ENCODE results near the gene WWOX. TPM values are rescaled to one million over a fixed set of nuclear protein-coding genes. Genes with fewer than 3 reads are reported as not detected.

Gene WWOX
- total RNA-seq, 3 donors from 2014 or later: 11.7 to 18.0 (median 13.8) TPM

DNA sequence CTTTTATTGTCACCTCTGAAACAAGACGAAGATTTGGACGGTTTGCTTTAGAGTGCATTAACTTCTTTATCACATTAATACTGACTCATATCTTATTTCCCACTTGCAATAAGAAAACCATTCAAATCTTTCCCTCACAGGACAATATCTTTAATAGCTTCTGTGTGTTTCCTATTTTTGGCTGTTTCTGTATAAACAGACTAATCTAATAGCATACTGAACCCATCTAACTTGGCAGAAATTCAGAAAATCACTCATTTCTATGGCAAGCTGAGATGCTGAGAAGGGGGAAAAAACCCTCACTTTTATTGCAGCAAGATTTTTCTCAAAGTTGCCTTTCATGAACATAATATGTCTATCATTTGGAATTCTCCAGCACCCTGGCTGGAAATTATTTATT, 524.9 kb downstream of the WWOX start:
- ATAC-seq (no peak), DNase-seq (no peak)
- intact Hi-C loops (cut with DNase I, micrococcal nuclease): no loop called here

GRCh38 chr16:78628461-78629045, 529.1 kb downstream of the WWOX start:
- Histone ChIP-seq H3K4me3 (no peak overlapping the region), H3K9me3 (peaks cover 7% of the 10 kb centered on the region), H3K36me3 (ENCODE audit: low read depth) (no peaks in the 10 kb centered on the region), H3K4me1 (ENCODE audit: low read depth) (no peaks in the 10 kb centered on the region)
- intact Hi-C loops (cut with DNase I, micrococcal nuclease): no loop called here
- ATAC-seq: no peak
- TF ChIP-seq, protein P1, sequence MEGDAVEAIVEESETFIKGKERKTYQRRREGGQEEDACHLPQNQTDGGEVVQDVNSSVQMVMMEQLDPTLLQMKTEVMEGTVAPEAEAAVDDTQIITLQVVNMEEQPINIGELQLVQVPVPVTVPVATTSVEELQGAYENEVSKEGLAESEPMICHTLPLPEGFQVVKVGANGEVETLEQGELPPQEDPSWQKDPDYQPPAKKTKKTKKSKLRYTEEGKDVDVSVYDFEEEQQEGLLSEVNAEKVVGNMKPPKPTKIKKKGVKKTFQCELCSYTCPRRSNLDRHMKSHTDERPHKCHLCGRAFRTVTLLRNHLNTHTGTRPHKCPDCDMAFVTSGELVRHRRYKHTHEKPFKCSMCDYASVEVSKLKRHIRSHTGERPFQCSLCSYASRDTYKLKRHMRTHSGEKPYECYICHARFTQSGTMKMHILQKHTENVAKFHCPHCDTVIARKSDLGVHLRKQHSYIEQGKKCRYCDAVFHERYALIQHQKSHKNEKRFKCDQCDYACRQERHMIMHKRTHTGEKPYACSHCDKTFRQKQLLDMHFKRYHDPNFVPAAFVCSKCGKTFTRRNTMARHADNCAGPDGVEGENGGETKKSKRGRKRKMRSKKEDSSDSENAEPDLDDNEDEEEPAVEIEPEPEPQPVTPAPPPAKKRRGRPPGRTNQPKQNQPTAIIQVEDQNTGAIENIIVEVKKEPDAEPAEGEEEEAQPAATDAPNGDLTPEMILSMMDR (IDR thresholded peaks at IDR 0.05): no peak
- DNase-seq: no peak

More for the DNA sequence above, 524.9 kb downstream of the WWOX start:
- Histone ChIP-seq H3K4me3 (no peak overlapping the region), H3K9me3 (peaks cover 3% of the 10 kb centered on the region), H3K4me1 (ENCODE audit: low read depth) (no peaks in the 10 kb centered on the region), H3K36me3 (ENCODE audit: low read depth) (no peaks in the 10 kb centered on the region)
- TF ChIP-seq, protein P1 (IDR thresholded peaks at IDR 0.05): no peak

DNA sequence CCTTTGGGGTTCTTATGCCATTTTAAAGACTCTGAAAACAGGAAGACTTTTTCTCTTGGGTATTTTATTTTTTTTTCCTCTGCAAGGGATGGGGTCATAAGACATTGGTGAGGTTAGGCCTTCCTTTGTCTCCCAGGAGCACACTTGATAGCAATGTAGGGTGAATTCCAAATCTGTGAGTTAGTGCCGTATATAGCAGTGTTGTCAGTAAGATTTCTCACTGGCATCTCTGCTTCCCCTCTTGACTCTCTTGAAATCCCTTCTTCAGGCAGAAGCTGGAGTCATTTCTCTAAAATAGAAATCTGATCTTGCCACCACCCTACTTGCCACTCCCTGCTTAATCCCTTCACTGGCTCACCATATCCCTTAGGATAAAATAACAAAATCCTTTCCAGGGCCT, 529.7 kb downstream of the WWOX start:
- Histone ChIP-seq H3K36me3 (ENCODE audit: low read depth) (no peaks in the 10 kb centered on the region), H3K4me3 (no peak overlapping the region), H3K9me3 (peaks cover 7% of the 10 kb centered on the region), H3K4me1 (ENCODE audit: low read depth) (no peaks in the 10 kb centered on the region)
- TF ChIP-seq, protein P1 (IDR thresholded peaks at IDR 0.05): no peak
- DNase-seq (no peak), ATAC-seq (no peak)
- intact Hi-C loops (cut with DNase I, micrococcal nuclease): no loop called here

DNA sequence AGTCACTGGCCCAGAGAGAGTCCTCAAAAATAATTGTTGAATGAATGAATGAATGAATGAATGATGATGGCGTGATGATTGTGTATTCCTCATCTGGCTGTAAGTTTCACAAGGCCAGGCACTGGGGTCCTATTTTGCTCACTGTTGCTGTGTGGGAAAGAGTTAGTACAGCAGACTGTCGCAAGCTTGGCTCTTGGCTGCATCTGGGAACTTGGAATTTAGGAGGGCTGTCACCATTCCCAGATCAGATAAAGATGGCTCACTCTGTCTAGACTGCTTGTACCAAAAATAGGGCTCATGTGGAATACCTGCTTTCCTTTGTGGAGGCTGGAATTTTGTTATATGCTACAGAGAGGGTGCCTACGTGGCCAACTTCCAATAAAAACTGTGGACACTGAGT, 530.6 kb downstream of the WWOX start:
- Histone ChIP-seq H3K4me1 (ENCODE audit: low read depth) (no peaks in the 10 kb centered on the region), H3K36me3 (ENCODE audit: low read depth) (no peaks in the 10 kb centered on the region), H3K9me3 (peaks cover 7% of the 10 kb centered on the region), H3K4me3 (no peak overlapping the region)
- DNase-seq (no peak), ATAC-seq (no peak)
- TF ChIP-seq, protein P1 (IDR thresholded peaks at IDR 0.05): no peak
- intact Hi-C loops (cut with DNase I, micrococcal nuclease): no loop called here

DNA sequence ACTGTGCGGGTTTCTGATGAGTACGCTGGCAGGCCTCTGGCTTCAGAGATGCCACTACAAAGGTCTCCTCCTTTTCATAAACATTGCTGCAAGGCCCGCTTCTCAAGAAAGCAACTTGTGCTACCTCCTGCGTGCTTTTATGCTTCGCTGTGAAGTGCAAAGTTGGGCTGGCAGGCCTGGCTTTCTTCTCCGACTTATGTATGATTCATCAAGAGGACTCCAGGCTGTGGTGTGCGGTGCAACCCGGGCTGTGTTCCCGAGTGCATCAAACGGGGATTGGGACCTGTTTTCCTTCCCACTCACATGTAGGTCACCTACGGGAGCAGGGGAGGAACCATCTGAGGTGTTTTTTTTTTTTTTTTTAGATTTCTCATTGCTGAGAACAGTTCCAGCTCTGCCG, 534.1 kb downstream of the WWOX start:
- intact Hi-C loops (cut with DNase I, micrococcal nuclease): no loop called here

More for the DNA sequence above, 534.1 kb downstream of the WWOX start:
- H3K4me1 ChIP-seq (ENCODE audit: low read depth): no peaks in the 10 kb centered on the region
- TF ChIP-seq, protein P1 (IDR thresholded peaks at IDR 0.05): no peak
- ATAC-seq: no peak
- no peak overlapping the region for H3K4me3 ChIP-seq
- DNase-seq: no peak
- peaks cover 7% of the 10 kb centered on the region for H3K9me3 ChIP-seq
- no peaks in the 10 kb centered on the region for H3K36me3 ChIP-seq (ENCODE audit: low read depth)
